GM12891 (cell line): ENCODE measurements around the gene ZBTB4.

Experiments used
- POLR2A ChIP-seq: IDR thresholded peaks from 2 replicates; pipeline ENCODE4 v1.6.1; 2011; ENCODE audit warnings: low read depth, low read length, control low read depth
- POLR2AphosphoS5 ChIP-seq: IDR thresholded peaks from 2 replicates; pipeline ENCODE4 v1.6.1; 2011; ENCODE audit warnings: low read depth, low read length, control low read depth
- POU2F2 ChIP-seq: IDR thresholded peaks from 2 replicates; pipeline ENCODE4 v1.6.1; 2011; ENCODE audit warnings: low read depth, mild to moderate bottlenecking, control low read depth, low read length, moderate library complexity
- SPI1 ChIP-seq: IDR thresholded peaks from 2 replicates; pipeline ENCODE4 v1.6.1; 2011; ENCODE audit warnings: low read depth, low read length, control low read depth
- TAF1 ChIP-seq: IDR thresholded peaks from 2 replicates; pipeline ENCODE4 v1.6.1; 2011; ENCODE audit warnings: low read depth, low read length, control low read depth

DNA sequence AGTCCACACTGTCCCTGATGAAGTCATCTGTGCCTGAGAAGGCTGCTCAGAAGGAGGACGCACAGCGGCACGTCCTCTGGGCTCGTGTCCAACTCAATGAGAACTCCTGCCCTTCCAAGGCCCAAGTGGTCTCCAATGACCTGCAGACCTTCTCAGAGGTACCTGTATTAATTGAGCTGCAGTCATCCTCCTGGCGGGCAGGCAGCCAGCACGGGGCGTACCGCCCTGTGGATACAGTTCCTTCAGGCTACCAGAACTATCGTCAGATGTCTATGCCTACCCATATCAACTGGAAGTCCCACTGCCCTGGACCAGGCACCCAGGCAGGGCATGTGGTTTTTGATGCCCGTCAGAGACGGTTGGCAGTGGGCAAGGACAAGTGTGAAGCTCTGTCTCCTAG, 47.1 kb downstream of the ZBTB4 start:
- TF ChIP-seq TAF1 = no peak
- TF ChIP-seq POLR2A = no peak
- TF ChIP-seq POLR2AphosphoS5 = no peak
- no peak for TF ChIP-seq POU2F2
- TF ChIP-seq SPI1 = no peak
